H1 (cell line): Measurements from ENCODE around the gene TNKS2. TPM values are rescaled to one million over a fixed set of nuclear protein-coding genes. Genes with fewer than 3 reads are reported as not detected.

Experiments used
- KDM4A ChIP-seq: IDR thresholded peaks from one replicate; pipeline ENCODE4 v1.7.1; 2012; ENCODE audit warnings: low read depth, mild to moderate bottlenecking, moderate library complexity, low read length, inconsistent platforms; ENCODE audit not compliant: severe bottlenecking
- polyA plus RNA-seq, 7 experiments: library from polyadenylated mRNA; depleted of rRNA in 3 of 7; stranded (reverse) in 5 of 7; unstranded in 2 of 7; fragments of >200 nt in 5 of 7; fragments of 200-250 nt in 2 of 7; gene quantifications; 1 replicate in 5 of 7; 2 replicates in 1 of 7; 4 replicates in 1 of 7; pipeline versions ENCODE4 v1.2.1 to v1.2.3, GENCODE V29; 2011 to 2013; ENCODE audit warnings: missing spikeins in 2 of 7, mixed read lengths in 2 of 7
- total RNA-seq: library from RNA; stranded (reverse); fragmentation: NEBNext Ultra II Directional; extraction: Animal tissue kit (Norgen Biotek cat#: 25700); gene quantifications from 2 replicates; pipeline ENCODE4 v1.2.1, GENCODE V29; 2021

TNKS2 gene
- total and polyA plus RNA-seq, 2 of the 8 experiments (the other 6 are each of a cell fraction or from before 2014, with no cell fraction given): 23.3 to 73.6 TPM

GRCh38 chr10:91880310-91880709 is 82.1 kb downstream of the TNKS2 start (continued):
- TF ChIP-seq KDM4A: no peak
- TF ChIP-seq, all 59 proteins: peak for 2
